GM19023 (cell line): ENCODE data around the gene FXN.
A peak's percentile ranks its signal among the peaks of the same experiment; 100 is the strongest.
"Not testable (repeated sequence)": the region's sequence is repeated elsewhere in the genome, so short reads cannot be mapped to it uniquely, and the experiment has no call there.

Experiments used
- ATAC-seq: cut with Tn5 transposase; IDR thresholded peaks from one replicate; pipeline ENCODE4 v1.9.1; 2021; ENCODE audit warnings: mild to moderate bottlenecking, moderate library complexity; ENCODE audit not compliant: unreplicated experiment

FXN gene

GRCh38 chr9:69035438-69036308 is at the start of gene FXN:
Gene FXN (plus strand): TSS chr9:69035752. CDS start chr9:69035783, 31 bp downstream.
- ATAC-seq, result peak; percentile 93

DNA sequence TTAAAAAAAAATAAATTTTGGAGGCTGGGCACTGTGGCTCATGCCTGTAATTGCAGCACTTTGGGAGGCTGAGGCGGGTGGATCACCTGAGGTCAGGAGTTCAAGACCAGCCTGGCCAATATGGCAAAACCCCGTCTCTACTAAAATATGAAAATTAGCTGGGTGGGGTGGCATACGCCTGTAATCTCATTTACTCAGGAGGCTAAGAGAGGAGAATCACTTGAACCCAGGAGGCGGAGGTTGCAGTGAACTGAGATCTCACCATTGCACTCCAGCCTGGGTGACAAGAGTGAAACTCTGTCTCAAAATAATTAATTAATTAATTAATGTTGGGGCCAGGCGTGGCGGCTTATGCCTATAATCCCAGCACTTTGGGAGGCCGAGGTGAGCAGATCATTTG is 48.6 kb upstream of the FXN start:
- not testable (repeated sequence) for ATAC-seq

DNA sequence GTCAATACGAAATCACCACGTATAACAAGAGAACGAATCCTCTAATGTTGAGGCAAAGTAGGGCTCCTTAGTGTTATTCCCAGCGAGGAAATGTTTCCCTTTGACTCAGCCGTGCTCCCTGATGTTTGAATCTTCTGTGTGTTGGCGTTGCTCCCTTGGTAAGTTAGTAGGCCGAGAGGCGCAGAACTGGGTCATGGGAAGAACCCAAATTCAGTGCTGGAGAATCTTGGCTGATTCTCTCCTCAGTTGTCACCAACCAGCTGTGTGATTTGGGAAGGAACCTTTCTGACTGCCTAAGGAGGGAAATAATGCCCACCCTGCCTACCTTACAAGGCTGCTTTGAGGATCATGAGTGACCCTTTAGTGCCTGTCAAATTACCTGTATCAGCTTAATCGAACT is 44.1 kb upstream of the FXN start:
- no peak for ATAC-seq

DNA sequence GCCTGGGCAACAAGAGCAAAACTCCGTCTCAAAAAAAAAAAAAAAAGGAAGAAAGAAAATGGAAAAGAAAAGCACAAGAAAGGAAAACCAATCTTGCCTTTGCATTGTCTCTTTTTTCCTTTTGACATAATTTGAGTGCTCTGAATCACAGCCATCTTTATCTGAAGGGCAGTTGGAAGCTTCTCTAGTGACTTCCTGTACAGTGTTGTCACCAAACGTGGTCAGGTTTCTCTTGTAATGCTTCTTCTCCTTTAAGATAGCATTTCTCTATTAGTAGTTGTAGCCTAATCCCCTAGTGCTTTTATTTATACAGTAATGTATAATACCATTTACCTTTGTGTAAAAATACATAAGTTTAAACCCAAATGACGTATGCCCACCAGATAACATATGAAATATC is 39.8 kb upstream of the FXN start:
- ATAC-seq, result no peak

GRCh38 chr9:68996462-68996861 is 39.1 kb upstream of the FXN start:
- ATAC-seq, result no peak

DNA sequence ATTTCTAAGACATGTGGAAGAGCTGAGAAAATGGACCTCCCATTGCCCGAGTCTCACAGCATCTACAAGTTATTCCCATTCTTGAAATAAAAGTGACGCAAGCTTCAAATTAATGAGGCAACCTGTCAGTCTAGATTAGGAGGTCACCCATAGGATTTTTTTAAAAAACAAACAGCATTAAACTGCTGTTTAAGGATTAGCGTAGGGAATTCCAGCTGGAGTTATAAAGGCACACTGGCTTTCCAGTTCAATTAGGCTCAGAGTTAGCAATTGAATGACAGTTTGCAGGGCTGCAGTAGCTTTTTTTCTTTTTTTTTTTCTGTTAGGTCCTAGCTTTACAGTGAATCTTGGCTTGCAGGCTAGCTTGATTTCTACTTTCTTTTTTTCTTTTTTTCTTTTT is 37.9 kb upstream of the FXN start:
- no peak for ATAC-seq

DNA sequence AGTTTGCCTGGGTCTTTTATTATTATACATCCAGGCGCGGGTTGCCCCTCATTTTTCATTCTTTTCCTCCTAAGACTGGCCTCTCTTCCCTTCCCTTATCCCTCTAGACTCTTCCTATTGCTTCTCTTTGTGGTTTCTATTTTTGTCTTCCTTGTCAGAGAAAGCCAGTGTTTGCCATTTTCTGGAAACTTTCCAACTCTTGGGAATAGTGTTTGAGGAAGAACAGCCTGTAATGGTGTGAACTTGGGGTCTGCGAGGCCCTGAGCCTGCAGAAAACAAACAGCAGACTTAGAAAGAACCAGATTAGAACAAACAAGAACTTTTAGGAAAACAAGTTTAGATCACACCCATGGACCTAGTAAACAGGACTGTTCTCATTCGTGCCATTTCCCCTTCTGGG is 37.2 kb upstream of the FXN start:
- ATAC-seq, result no peak

DNA sequence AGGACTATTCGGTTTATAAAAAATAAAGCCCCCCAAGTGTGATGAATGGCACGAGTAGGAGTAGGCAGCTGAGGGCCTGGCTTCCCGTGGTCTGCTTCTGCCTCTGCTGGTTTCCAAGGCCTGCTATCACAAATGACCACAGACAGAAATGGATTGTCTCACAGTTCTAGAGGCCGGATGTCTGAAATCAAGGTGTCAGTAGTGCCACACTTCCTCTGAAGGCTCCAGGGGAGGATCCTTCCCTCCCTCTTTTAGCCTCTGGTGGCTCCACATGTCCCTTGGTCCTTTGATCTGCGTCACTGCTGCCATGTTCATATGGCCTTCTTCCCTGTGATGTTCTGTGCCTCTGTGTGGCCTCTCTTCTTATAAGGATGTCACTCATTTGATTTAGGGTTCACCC is 36.7 kb upstream of the FXN start:
- ATAC-seq, result no peak

DNA sequence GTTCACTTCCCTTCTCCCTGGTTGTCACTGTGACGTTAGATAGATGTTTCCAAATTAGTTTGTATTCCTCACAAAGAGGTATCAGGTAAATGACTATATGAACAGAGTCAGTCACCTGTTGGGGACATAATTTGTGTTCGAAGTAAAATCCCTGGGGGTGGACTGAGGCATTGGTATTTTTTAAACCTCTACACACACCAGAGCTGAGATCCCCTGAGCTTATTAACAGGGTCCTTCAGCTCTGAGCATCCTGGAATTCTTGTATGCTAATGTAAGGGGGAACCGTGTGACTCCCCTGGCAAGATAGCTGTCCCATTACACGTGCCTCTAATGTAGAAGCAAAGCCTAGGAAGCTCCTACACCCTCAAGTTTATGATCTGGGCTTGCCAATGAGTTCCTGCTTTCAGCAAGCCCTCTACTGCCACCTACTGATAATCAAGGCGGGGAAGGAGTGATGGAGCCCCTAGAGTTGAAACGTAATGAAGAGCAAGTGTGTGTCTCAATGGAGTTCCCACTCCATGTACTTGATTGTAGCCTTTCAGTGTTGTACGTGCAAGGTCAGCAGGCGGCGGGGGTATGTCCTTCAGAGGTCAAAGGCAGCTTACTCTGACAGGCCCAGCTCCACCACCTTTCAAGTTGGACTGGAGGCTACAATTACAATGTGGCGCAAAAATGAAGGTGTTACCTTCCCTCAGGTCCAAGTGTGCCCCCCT is 36.0 kb upstream of the FXN start:
- peak; percentile 79 for ATAC-seq

GRCh38 chr9:69001921-69002320 is 33.6 kb upstream of the FXN start:
- no peak for ATAC-seq

- ATAC-seq, result no peak
Measured at GRCh38 chr9:69003051-69003450, 32.5 kb upstream of the FXN start.

GRCh38 chr9:69004836-69005235 is 30.7 kb upstream of the FXN start:
- ATAC-seq, result no peak

GRCh38 chr9:69009708-69010107 is 25.8 kb upstream of the FXN start:
- no peak for ATAC-seq

DNA sequence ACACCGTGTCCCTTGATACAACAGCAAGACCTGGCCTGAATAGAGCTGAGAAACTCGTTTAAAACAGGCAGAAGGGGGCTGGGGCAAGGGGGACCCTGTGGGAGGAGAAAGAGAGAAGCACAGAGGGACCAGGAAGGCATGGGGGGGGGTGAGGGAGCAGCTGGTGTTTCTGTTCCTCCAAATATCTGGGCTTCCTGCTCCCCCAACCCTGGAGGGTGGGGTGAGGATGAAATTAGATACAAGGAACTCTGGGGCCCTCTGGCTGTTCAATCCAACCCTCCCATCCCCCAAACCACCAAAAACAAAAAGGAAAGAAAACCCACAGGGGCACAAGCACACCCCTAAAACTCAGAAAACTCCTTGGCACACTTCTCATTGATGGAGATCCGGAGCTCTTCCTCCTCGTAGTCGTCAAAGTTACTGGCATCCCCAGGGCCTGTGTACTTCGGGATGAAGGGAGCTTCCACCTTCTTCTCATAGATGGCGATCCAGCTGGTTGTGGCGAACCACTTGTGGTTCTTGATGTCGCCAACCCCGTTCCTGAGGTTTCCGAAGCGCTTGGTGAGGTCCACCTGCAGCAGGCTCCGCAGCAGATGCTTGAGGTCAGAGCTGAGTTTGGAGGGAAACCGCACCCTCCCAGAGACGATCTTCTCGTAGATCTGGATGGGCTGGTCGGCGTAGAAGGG is 22.7 kb upstream of the FXN start:
- no peak for ATAC-seq

- no peak for ATAC-seq
Measured at GRCh38 chr9:69013382-69013727, 22.2 kb upstream of the FXN start.

DNA sequence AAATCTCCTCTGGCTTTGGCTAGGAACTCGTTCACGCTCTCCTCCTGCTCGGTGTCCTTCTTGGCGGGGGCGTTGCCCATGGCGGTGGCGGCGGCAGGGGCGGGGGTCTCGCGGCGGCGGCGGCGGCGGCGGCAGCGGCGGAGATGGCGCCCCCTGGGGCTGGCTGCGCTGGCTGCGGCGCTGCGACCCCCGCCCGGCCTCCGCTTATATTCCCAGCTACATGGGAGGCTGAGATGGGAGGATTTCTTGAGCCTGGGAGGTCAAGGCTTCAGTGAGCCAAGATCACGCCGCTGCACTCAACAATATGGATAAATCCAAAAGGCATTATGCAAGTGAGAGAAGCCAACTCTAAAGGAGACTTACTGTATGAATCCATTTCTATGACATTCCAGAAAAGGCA is 21.5 kb upstream of the FXN start, which contains the start of gene PRKACG:
Gene PRKACG (minus strand): TSS at position 101 of the 400 bp plus-strand sequence. CDS start 21 bp downstream, at position 80.
- ATAC-seq, result no peak

DNA sequence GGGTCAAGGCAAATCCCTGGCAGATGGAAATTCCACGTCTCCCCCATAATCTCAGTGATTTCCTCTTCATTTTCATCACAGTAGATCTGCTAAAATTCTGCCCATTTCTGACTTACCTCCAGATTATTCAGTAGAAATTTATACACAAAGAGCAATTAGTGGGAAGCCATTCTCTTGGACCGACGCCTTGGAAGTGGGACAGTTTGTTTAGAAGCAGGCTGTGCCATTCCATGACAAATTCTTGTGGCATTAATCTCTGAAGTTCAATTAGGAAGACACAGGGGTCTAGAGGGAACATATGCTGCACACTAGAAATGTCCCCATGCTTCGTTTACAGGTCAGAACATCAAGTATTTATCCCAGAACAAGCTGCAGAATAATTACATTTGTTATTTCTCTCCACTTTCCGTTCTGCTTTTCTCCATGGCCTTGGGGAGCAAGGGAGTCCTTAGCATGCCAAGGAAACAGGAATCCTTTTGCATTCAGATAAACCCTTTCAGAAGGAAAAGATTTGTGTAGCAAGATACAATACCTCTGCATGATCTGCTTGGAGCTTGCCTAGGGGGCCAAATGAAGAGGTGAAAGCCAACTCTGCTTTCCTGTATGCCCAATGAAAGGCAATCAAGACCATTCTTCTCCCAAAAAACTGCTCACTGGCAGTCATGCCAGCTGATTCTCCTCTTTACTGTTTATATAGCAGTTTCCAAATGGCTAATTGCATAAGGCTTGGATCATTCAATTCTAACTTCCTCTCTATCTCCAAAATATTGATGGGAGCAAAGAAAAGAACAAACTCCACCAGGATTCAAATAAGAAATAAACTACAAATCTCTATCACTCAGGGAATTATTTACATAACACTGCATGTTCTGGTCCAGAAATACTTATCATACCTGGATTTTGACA is 19.1 kb upstream of the FXN start:
- no peak for ATAC-seq

DNA sequence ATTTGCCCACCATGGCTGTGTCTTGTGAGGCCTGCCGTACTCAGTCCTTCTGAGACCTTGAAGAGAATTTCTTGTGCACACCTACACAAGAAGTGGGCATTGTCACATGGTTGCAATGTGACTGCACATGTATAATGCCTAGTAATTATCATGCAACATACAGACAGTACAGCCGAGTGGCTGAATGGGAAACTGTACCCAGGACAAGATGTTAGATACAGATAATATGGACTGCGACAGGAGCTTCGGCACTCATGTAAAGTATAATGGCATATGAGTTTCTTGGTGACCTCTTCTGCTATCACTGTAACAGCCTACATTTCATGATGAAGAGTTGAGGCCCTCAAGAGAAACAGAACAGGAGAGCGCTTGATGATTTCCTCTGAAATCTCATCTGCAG is 16.8 kb upstream of the FXN start:
- ATAC-seq, result no peak

DNA sequence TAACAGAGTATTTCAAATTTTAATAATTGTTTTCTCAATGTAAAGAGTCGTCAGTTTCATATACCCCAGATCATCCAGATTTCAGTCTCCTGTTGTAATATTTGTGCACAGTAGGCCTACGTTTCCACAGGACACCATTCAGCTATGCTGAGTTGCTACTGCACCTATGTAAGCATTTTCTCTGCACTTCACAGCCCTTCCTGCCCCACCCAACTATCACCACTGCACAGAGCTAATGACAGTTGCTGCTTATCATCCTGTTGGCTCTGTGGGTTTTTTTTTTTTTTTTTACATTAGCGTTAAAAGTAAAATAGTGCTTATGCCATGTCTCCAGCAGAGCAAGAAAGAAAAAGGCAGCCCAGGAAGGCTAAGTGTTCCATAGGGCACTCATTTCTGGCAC is 15.7 kb upstream of the FXN start:
- no peak for ATAC-seq

DNA sequence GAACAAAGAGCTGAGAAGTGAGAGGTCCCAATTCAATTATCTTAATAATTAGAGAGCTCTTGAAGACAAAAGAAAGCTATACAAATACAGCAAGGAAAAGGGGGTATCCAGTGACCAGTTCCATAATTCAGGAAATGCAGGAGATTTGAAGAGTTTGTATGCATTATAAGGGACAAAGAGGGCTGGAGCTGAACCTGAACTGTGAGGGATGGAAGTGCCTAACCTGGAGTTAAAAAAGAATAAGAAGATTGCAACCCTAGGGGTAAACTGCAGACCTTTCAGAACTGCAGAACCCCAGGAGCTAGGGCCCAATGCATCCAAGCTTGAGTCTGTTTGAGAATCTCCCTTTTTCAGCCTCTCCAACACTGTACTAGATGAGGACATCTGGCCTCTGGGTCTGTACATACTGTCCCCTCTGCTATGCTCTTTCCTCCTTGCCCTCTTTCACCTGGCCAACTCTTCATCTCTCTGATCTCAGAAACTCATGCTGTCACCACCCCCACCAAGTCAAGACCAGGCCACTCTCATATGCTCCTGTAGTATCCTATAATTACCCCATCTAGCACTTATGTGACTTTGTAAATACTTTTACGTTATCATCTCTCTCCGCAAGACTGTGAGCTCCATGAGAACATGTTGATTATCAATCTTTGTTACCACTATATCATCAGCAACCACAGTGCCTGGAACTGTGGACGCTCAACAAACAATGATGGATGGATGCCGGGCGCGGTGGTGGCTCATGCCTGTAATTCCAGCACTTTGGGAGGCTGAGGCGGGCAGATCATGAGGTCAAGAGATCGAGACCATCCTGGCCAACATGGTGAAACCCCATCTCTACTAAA is 15.0 kb upstream of the FXN start:
- no peak for ATAC-seq
